ENCODE data around the gene SPSB4. TPM values are rescaled to one million over a fixed set of nuclear protein-coding genes. Genes with fewer than 3 reads are reported as not detected.
A peak's percentile ranks its signal among the peaks of the same experiment; 100 is the strongest.

Gene SPSB4
- total RNA-seq, 2 donors from 2014 or later: 3.0 to 6.9 TPM

DNA sequence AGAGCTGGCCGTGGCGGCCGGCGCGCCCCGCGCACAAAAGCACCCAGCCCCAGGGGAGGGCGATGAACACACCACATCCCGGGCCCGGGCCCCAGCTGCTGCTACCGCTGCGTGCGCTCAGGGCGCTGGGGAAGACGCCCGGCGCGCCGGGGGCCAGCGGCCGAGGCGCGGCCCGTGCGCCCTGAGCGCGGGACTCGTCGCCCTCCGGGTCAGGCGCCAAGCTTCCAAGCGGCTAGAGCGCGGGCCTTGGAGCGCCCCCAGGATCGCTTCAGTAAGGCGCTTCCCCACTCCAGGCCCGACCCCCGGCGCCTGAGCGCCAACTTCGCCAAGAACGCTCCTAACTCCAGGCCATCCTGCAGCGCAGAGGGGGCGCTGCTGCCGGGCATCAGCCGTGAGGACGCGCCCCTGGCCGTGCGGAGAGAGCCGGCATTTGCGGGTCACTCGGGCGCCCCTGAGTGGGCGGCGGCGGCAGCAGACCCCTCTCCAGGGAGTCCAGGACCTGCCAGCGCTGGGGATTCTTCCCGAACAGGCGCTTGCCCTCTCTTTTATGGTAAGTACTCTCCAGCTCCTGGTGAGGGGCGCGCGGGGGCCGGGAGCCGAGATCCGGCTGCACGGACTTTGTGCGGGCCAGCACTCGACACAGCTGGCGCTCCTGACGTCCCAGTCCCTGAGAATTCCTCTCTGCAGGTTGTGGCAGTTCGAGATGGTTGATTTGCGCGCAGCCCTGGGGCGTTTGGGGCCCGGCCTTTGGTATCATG lies 475 bp downstream of the SPSB4 start:
- peak; percentile 53 to 62 for ATAC-seq
- no peak for DNase-seq
- intact Hi-C loops (cut with DNase I): loop anchor here (2.0 to 10.0 kb wide), 3 partner anchors 53 to 141 kb away; no protein-coding TSS in a partner anchor

DNA sequence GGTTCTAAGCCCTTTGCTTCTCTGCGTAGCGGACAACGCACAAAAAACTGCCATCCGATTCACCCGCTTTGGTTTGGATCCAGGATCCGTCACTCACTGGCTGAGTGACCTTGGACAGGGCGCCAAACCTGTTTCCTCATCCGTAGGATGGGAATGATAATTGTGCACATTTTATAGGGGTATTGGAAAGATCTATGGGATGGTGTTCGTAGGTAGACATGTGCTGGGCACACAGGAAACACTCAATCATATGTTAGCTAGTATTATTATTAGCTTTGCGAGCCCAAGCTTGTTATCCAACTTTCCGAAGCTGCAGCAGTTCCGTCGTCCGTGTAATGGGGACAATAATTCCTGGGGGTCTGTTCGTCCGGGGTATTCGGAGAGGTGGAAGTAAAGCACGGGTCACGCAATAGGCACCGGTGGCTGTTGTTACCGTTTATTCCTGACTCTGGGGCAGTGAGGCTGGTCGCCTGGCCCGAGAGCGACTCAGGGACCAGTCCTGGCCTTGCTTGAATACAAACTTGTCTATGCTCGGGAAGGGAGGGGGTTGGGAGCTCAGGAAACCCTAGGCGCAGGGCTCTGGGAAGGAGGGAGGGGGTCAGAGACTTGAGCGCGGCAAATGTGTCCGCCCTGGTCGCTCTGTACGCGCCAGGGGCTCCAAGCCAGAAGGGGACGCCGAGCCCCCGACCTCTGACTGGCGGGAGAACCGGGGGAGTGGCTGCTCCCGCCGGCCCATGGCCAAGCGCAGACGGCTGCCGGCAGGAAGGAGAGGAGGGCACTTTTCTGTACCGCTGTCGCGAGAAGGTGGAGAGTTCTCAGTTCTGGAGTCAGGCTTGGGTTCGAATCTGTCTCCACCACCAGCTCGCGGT lies 1.3 kb downstream of the SPSB4 start:
- ATAC-seq (peak; percentile 24 to 35), DNase-seq (no peak)
- intact Hi-C loops (cut with DNase I): loop anchor here (2.0 to 10.0 kb wide), 2 partner anchors 52 kb away; no protein-coding TSS in a partner anchor

DNA sequence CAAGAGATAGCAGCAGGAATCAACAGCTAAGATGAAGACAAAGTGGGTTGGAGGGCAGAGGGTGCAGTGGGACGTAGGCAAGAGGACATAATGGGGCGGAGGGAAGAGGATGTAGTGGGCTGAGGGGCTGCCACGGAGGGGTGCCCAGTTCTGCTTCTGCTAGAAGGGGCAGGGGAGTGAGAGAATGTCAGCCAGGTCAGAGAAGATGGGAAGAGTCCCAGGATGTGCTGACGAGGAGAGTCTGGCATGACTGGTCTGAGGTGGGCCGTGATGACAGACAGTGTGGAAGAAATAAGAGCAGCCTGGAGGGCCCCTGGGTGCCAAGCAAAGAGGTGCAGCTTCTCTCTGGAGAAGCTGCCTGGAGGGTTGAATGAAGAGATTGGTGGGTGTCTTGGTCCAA lies 4.0 kb downstream of the SPSB4 start:
- no peak for ATAC-seq
- DNase-seq: no peak
- intact Hi-C loops (cut with DNase I): loop anchor here in 1 of 2 donors (10.0 kb wide), 1 partner anchor 50 kb away; no protein-coding TSS in a partner anchor

DNA sequence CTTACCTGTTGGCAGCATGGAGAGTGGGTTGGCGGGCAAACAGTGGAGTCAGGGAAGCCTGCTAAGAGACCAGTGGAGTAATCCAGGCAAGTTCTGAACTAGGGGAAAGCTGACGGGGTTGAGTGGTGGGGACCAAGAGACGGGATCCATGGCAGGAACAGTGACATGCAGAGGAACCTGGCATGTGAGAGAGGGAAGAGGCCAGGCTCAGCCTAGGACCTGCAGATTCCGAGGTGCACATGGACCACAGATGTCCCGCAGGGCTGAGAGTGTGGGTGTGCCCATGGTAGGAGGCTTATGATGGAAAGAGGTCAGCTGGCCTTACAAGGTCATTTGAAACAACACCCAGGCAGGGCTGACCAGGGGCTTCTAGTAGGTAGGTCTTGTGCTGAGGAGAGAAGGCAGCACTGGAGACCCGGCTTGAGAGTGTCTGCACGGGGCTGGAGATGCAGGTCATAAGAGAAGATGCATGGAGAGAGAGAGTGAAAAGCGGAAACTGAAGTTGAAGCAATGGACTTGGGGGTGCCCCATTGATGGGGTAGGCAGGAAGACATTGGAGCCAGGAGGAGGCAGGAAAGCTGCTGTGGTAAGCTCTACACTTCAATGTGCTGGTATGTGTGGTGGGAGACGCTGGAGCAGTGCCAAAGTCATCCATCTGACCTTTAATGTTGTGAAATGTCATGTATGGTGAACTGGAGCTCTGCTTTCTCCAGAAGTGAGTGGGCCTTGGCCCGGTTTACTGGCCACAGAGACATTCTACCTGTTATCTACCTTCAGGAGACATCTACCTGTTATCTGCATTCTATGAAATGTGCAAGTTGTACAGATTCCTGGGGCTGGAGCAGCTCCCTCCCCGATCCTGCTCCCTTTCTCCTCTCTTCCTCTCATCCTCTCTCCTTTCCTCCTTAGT lies 4.6 kb downstream of the SPSB4 start:
- intact Hi-C loops (cut with DNase I): loop anchor here in 1 of 2 donors (10.0 kb wide), 1 partner anchor 49 kb away; no protein-coding TSS in a partner anchor
- ATAC-seq: no peak
- no peak for DNase-seq

DNA sequence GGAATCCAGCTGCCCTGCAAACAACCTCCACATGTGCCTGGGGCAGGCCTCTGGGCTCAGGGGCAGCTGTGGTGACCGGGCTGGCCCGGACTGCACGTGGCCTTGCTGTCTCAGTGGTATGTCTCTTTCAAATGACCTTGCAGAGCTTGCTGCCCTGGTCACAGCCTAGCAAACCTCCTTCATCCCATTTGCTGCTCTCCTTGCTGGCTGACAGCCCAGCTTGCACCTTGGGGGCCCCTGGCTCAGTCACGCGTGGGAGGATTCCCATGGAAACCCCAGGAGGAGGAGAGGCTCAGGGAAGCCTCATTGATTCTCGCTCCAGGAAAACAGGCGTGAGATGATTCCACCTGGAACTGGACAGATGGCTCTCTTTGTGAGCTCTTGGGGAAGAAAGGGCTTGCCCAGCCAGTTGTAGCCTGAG lies 5.6 kb downstream of the SPSB4 start:
- DNase-seq (no peak), ATAC-seq (peak in 1 of 2 donors; percentile 41)
- intact Hi-C loops (cut with DNase I): loop anchor here in 1 of 2 donors (10.0 kb wide), 1 partner anchor 48 kb away; no protein-coding TSS in a partner anchor

DNA sequence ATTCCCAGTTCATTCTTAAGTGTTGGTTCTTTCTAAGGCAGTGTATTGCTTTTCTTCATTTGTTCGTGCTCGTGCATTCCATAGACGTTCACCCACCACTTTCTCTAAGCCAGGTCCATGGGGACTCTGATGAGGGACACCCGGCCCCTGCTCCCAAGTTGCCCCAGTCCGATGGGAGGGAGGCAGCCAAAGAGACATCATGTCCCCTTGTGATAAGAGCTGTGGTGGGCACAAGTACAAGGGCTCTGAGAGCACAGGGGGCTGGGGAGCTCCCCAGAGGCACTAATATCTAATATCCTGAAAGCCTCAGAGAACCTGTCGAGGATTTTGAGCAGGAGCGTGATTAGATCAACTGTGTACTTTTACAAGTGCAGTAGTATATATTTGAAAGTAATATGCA lies 6.3 kb downstream of the SPSB4 start:
- no peak for ATAC-seq
- DNase-seq: no peak
- intact Hi-C loops (cut with DNase I): loop anchor here in 1 of 2 donors (10.0 kb wide), 1 partner anchor 47 kb away; no protein-coding TSS in a partner anchor

DNA sequence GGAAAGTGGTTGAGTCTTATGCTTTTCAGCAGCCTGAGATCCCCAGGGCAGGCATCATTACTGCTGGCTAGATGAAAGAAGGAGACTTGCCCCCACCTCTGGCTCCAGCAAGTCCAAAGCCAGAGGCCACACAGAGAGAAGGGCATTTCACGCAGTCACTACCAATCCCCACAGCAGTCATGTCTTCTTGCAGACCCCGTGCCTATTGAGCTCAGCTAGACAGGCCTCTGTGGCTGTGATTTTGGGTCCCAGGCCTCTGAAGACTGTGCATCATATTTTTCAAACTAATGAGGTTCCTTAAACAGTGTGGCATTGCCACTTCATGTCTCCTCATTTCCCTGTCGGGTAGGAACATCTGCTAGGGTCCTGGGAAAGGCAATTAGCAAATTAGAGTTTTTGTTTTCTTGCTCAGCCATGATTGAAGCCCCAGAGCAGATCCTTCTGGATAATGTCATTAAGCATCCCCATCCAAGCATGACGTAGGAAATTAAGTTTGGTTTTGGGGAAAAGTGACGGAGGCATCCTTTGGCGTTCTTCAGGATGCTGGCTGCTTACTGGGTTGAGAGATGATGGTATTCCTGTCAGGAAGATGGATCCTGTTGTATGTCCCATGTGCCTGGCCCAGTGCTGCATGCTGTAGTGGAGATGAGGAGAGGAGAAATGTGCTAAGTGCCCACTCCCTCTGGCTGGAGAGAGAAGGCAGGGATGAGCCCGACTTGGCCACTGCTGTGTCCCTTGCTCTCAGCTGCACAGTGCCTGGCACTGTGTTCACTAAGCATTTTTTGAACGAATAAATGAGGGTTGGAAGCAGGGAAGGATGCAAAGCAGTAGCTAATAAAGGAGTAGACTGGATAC lies 7.0 kb downstream of the SPSB4 start:
- DNase-seq: no peak
- no peak for ATAC-seq
- intact Hi-C loops (cut with DNase I): loop anchor here in 1 of 2 donors (10.0 kb wide), 1 partner anchor 47 kb away; no protein-coding TSS in a partner anchor

DNA sequence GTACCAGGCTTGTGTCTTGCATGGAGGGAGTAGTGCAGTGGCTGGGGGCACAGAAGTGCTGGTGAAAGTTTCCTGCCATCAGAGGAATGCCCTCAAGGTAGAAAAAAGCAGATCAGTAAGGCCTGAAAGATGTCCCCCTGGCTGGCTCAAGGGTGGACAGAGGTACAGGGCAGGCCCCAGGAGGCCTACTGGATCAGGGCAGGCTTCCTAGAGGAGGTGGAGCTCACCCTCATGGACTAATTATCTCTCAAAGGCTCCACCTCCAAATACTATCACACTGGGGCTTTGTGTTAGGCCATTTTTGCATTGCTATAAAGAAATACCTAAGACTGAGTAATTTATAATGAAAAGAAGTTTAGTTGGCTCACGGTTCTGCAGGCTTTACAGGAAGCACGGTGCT lies 7.8 kb downstream of the SPSB4 start:
- intact Hi-C loops (cut with DNase I): loop anchor here in 1 of 2 donors (10.0 kb wide), 1 partner anchor 46 kb away; no protein-coding TSS in a partner anchor
- ATAC-seq (no peak), DNase-seq (no peak)

DNA sequence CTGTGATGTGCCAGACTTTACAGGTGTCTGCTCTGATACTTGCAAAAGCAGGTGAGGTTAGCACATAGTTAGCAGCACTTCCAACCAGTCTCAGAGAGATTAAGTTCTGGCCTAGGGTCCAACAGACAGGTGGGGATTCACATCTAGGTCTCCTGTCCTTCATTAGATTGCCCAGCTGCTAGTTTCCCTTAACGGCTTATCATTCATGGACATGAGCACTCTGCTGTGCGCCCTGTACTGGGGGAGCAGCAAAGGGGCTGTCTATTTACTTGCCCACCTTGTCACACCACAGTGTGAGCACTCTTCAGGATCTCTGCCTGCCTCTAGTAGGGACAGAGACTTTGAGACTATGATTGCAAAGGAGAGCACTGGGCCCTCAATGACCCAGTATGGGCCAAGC lies 8.7 kb downstream of the SPSB4 start:
- DNase-seq: no peak
- intact Hi-C loops (cut with DNase I): loop anchor here in 1 of 2 donors (10.0 kb wide), 1 partner anchor 45 kb away; no protein-coding TSS in a partner anchor
- no peak for ATAC-seq

DNA sequence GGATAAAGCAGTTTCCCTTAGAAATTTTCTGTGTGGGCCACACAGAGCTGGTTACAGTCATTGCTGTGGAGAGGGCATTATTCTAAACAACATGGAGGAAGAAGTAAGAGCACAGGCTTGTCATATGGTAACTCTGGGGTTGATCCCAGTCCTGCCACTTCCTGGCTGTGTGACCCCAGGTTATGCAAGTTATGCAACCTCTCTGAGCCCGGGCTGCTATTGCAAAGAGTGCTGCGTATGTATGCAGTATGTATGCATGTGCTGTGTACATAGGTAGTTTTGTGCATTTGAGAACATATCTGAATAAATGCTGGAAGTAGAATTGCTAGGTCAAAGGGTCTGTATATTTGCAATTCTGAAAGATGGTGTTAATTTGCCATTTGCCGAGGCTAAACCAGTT lies 9.2 kb downstream of the SPSB4 start:
- DNase-seq (no peak), ATAC-seq (no peak)
- intact Hi-C loops (cut with DNase I): no loop called here

DNA sequence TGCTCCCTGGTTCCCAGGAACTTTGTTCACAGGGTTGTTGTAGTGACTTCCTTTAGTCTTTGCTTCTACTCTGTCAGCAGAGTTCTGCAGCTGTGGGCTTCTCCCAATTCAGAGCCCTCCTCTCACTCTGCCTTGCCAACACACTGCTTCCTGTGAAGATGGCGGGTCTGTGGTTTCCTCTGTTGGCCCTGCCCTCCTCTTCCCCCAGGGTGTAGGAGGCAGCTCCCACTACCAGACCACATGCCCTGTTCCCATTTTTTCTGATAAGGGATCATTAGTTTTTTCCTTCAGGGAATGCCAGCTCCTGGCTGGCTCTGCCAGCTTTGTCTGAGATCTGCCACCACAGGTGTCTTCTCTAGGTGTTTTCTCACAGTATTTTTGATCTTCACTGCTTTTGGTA lies 12.7 kb downstream of the SPSB4 start:
- intact Hi-C loops (cut with DNase I): no loop called here
- ATAC-seq: peak in 1 of 2 donors; percentile 40
- DNase-seq: no peak

DNA sequence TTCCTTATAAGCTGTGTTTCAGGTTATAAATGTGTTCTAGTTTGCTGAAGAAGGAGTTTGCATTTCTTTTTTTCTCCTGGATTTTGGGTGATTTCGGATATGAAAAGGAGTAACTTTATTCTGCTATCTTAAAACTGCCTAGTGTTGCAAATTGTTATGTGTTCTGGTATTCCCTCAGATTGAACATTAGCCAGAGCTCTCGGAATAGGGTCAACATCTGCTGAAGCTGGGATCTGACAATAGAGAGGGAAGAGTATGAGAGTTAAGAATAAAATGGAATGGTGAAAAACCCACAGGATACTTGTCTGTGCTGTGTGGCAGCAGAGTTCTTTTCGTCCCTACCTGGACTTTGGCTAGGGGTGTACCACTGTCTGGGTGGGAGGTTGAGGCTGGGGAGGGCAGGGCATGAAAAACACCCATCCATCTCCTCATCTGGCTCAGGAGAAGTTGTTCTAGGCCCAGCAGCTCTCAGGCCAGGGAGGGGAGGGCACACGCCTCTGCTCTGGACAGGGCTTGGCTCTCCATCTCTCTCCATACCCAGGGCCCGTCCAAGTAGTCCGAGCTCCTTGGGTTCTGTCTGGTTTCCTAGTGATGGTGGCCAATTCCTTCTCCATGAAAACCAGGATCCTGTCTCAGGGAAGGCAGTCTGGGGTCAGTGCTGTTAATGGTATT lies 13.2 kb downstream of the SPSB4 start:
- DNase-seq (no peak), ATAC-seq (peak; percentile 36 to 40)
- intact Hi-C loops (cut with DNase I): no loop called here

DNA sequence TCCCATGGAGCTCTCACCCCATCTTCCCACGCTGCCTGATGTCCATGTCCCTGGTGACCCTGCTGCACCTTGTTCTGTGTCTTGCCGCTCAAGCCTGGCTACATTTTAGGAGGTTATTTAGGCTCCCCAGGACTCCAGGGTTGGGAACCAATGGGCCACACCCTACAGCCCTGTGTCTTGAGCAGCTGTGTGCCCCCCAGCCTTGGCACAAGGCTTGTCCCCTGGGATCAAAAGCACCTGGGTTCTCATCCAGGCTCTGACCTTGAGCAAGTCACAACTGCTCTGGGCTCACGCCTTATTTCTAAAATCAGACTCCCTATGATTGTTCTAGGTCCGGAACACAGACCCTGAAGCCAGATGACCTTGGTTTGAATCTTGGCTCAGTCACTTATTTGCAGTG lies 14.1 kb downstream of the SPSB4 start:
- intact Hi-C loops (cut with DNase I): no loop called here
- ATAC-seq: no peak
- no peak for DNase-seq

DNA sequence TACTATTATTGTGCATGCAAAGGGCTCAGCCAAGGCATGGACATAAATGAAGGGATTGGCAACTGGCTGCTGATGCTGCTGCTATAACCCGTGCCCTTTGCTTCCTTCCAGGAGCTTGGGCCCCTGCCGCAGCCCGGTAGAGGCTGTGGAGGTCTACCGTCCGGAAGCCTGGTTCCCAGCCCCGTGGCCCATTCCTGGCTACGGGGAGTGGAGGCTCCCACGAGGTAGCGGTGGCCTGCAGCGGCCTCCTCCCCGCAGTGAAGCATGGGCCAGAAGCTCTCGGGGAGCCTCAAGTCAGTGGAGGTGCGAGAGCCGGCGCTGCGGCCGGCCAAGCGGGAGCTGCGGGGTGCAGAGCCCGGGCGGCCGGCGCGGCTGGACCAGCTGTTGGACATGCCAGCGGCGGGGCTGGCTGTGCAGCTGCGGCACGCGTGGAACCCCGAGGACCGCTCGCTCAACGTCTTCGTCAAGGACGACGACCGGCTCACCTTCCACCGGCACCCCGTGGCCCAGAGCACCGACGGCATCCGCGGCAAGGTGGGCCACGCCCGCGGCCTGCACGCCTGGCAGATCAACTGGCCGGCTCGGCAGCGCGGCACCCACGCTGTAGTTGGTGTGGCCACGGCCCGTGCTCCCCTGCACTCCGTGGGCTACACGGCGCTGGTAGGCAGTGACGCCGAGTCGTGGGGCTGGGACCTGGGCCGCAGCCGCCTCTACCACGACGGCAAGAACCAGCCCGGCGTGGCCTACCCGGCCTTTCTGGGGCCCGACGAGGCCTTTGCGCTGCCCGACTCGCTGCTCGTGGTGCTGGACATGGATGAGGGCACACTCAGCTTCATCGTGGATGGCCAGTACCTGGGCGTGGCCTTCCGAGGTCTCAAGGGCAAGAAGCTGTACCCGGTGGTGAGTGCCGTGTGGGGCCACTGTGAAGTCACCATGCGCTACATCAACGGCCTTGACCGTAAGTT lies 15.0 kb downstream of the SPSB4 start:
- ATAC-seq: no peak
- intact Hi-C loops (cut with DNase I): no loop called here

DNA sequence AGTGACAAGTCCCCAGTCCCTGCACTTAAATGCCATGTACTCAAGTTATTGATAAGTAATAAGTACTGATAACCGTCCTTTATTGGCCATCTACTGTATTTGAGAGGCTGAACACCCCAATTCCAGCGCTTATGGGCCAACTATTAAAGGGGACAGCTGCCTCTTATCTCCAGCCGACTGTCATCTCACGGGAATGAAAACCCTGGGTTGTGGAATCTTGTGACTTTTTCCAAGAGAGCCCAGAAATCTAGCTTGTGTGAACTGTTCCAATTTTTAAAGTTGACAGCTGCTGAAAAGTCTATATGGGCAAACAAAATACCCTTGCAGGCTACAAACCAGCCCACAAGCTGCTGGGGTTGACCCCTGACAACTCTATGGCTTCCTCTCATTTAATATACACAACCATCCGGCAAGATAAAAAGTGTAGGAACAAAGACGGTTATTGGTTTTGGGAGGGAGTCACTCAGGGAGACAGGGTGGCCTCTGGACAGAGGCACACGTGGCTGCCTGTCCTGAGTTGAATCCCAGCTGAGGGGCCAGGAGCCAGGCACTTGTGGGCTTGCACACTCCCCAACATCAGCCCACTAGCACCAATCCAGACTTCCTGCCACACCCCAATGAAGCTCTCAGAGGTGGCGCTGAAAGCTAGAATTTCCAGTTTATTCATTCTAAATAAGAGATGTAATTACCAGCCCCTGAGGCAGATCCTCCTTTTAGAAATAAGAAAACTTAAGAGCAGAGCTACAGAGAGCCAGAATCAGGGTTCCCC lies 16.2 kb downstream of the SPSB4 start:
- intact Hi-C loops (cut with DNase I): no loop called here
- ATAC-seq (peak in 1 of 2 donors; percentile 21), DNase-seq (no peak)

More for the DNA sequence above, 15.0 kb downstream of the SPSB4 start:
- DNase-seq: no peak
